ENCODE data around the gene SLC12A7.

SLC12A7 gene

GRCh38 chr5:1066676-1067075 is 45.2 kb downstream of the SLC12A7 start:
- no peak for TF ChIP-seq CTCF (IDR thresholded peaks at IDR 0.05; ENCODE audit: insufficient read depth, low read depth, low read length, missing control alignments)
- DNase-seq (ENCODE audit: low read depth) = no peak

GRCh38 chr5:1065891-1066650 is 45.8 kb downstream of the SLC12A7 start:
- DNase-seq (ENCODE audit: low read depth) = no peak
- no peak for TF ChIP-seq CTCF (IDR thresholded peaks at IDR 0.05; ENCODE audit: insufficient read depth, low read depth, low read length, missing control alignments)
- no peak overlapping the region for H3K4me3 ChIP-seq (ENCODE audit: low read length)

More at GRCh38 chr5:1066676-1067075, 45.2 kb downstream of the SLC12A7 start:
- H3K4me3 ChIP-seq (ENCODE audit: low read length) = no peak overlapping the region

- DNase-seq (ENCODE audit: low read depth) = no peak
- H3K4me3 ChIP-seq (ENCODE audit: low read length) = no peak overlapping the region
- TF ChIP-seq CTCF (IDR thresholded peaks at IDR 0.05; ENCODE audit: insufficient read depth, low read depth, low read length, missing control alignments) = no peak
Observed at GRCh38 chr5:1065143-1065750, 46.6 kb downstream of the SLC12A7 start.

- DNase-seq (ENCODE audit: low read depth) = no peak
- TF ChIP-seq CTCF (IDR thresholded peaks at IDR 0.05; ENCODE audit: insufficient read depth, low read depth, low read length, missing control alignments) = no peak
Observed at GRCh38 chr5:1064383-1065142, 47.3 kb downstream of the SLC12A7 start.

GRCh38 chr5:1063661-1064382 is 48.0 kb downstream of the SLC12A7 start:
- no peak for TF ChIP-seq CTCF (IDR thresholded peaks at IDR 0.05; ENCODE audit: insufficient read depth, low read depth, low read length, missing control alignments)
- H3K4me3 ChIP-seq (ENCODE audit: low read length) = no peak overlapping the region
- no peak for DNase-seq (ENCODE audit: low read depth)

More at GRCh38 chr5:1064383-1065142, 47.3 kb downstream of the SLC12A7 start:
- H3K4me3 ChIP-seq (ENCODE audit: low read length) = no peak overlapping the region

- TF ChIP-seq CTCF (IDR thresholded peaks at IDR 0.05; ENCODE audit: insufficient read depth, low read depth, low read length, missing control alignments) = no peak
- no peak for DNase-seq (ENCODE audit: low read depth)
- no peak overlapping the region for H3K4me3 ChIP-seq (ENCODE audit: low read length)
Observed at GRCh38 chr5:1062761-1063568, 48.9 kb downstream of the SLC12A7 start.
